Subcutaneous adipose tissue (tissue), 4 donors: ENCODE data around the gene IL2RA. TPM values are rescaled to one million over a fixed set of nuclear protein-coding genes. Genes with fewer than 3 reads are reported as not detected.

Experiments
- total RNA-seq, 4 donors: library from RNA; depleted of rRNA; stranded (reverse); fragments of >200 nt; gene quantifications; one replicate each; pipeline ENCODE4 v1.1.0, GENCODE V29; 2016
- TF ChIP-seq, protein P1 (sequence below): fragments of 450-650 bp; IDR thresholded peaks from one replicate; pipeline ENCODE4 v1.5.1; 2016; ENCODE audit warnings: low read depth, mild to moderate bottlenecking, control low read depth, antibody characterized with exemption, moderate library complexity

Gene IL2RA
- total RNA-seq, 4 donors from 2014 or later, result 0.34 to 2.4 (median 1.5) TPM; not detected in 1

DNA sequence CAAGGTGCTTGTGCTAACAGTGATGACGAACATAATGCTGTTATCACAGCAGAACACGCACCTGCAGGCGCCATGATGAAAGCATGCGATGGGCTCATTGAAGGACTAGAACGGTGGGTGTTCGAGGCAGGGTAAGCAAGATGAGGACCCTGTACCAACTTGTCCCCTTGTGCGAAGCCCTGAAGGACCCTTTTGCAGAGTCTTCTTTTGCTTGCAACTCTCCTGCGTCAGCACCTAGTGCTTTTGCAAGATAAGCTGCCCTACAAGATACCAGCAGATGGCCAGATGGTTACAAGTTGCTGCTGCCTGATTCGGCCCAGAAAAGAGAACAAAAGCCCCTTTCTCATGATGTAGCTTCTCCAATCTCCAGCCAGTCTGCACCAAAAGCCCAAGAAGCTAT, 80.6 kb downstream of the IL2RA start:
- TF ChIP-seq, protein P1, sequence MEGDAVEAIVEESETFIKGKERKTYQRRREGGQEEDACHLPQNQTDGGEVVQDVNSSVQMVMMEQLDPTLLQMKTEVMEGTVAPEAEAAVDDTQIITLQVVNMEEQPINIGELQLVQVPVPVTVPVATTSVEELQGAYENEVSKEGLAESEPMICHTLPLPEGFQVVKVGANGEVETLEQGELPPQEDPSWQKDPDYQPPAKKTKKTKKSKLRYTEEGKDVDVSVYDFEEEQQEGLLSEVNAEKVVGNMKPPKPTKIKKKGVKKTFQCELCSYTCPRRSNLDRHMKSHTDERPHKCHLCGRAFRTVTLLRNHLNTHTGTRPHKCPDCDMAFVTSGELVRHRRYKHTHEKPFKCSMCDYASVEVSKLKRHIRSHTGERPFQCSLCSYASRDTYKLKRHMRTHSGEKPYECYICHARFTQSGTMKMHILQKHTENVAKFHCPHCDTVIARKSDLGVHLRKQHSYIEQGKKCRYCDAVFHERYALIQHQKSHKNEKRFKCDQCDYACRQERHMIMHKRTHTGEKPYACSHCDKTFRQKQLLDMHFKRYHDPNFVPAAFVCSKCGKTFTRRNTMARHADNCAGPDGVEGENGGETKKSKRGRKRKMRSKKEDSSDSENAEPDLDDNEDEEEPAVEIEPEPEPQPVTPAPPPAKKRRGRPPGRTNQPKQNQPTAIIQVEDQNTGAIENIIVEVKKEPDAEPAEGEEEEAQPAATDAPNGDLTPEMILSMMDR, result no peak

- TF ChIP-seq, protein P1, result no peak
Measured at GRCh38 chr10:5978230-5978489, 84.0 kb downstream of the IL2RA start.

GRCh38 chr10:5977471-5978229, 84.5 kb downstream of the IL2RA start, which contains the start of gene IL15RA:
Gene IL15RA, minus strand, starts transcription at chr10:5977543. Its CDS starts 51 bp downstream, at chr10:5977492.
- TF ChIP-seq, protein P1, result no peak

DNA sequence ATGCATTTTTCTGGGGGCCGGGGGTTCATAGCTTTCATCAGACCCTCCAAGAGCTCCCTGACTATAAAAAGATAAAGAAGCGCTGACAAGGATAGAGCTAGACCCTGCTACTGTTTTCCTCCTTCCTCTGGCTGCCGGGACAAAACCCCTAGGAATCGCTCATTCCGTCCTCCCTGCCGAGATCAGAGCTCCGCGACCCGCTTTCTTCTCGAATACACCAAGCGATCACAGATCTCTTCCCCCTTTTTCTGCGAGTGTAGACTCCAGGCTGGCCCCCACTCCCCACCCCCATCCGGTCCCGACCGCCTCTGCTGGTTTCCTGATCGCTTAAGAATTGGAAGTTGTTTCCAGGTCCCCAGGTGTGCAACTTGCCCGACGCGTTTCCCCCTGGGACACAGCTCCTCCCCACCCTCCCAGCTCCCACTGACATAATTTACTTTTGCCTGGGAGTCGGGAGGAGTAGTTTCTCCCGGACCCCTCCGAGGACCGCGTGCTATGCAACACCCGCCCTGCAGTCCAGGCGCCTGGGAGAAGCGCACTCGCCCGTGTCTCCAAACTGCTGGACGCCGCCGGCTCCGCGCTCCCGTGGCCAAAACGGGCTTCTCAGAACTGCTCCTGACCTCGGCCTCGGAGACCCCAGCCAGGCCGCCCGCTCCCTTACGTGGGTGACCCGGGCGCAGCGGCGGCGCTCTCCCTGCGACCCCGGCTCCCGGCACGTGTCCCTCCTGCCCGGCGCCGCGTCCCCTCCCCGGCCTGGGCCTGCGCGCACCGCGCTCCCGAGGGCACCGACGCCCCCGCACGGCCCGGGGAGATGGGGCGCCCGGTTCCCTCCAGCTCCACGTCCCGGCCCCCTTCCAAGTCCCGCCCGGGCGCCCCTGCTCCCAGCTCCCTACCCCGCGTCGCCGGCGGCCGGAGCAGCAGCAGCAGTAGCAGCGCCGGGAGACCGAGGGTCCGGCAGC, 85.4 kb downstream of the IL2RA start:
- TF ChIP-seq, protein P1, result no peak

DNA sequence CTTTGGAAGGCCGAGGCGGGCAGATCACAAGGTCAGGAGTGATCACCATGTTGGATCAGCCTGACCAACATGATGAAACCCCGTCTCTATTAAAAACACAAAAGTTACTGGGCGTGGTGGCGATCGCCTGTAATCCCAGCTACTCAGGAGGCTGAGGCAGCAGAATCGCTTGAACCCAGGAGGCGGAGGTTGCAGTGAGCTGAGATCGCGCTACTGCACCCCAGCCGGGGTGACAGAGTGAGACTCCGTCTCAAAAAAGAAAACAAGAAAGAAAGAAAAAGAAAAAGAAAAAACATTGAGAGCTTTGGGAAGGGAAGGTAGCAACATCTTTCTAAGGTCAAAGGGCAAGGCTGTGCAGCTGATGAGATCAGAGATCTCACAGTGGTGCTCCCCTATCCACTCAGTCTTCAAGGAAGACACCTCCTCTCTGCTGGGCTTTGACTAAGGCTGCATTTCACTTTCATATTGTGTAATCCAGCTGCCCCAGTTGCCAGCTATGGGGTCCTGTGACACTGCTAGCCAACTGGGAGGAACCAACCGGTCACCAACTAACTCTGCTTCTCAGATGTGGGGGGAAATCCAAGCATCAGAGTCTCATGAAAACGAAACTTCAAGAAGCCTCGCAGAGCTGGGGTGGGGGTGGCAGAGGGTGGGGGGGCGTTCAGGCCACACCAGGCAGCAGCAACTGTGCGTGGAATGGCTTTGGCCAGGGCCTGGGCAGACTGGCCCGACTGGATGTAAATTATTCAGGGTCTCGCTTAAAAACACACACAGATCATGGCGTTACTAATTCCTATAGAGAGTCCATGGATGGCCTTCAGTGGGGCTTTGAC, 86.3 kb downstream of the IL2RA start:
- TF ChIP-seq, protein P1, result no peak

GRCh38 chr10:5973069-5973468, 89.1 kb downstream of the IL2RA start:
- TF ChIP-seq, protein P1, result no peak
